H1 (cell line): ENCODE measurements around the gene LHFPL3. TPM values are rescaled to one million over a fixed set of nuclear protein-coding genes. Genes with fewer than 3 reads are reported as not detected.

Experiments
- CBX8 ChIP-seq: fragments of 300-800, 300-1000 bp; sonication (generic); IDR thresholded peaks from 2 replicates; pipeline ENCODE4 v1.7.1; 2016; ENCODE audit warnings: low read depth, low read length, borderline replicate concordance
- RAD21 ChIP-seq, 2 experiments: IDR thresholded peaks in 1 of 2; conservative IDR thresholded peaks in 1 of 2; 2 replicates each; pipeline ENCODE4 v1.6.1; 2011; ENCODE audit warnings: low read depth in 2 of 2, low read length in 2 of 2, improper control_type of control experiment in 1 of 2, inconsistent platforms in 1 of 2, mild to moderate bottlenecking in 1 of 2, moderate library complexity in 1 of 2
- polyA plus RNA-seq, 7 experiments: library from polyadenylated mRNA; depleted of rRNA in 3 of 7; stranded (reverse) in 5 of 7; unstranded in 2 of 7; fragments of >200 nt in 5 of 7; fragments of 200-250 nt in 2 of 7; gene quantifications; 1 replicate in 5 of 7; 2 replicates in 1 of 7; 4 replicates in 1 of 7; pipeline versions ENCODE4 v1.2.1 to v1.2.3, GENCODE V29; 2011 to 2013; ENCODE audit warnings: missing spikeins in 2 of 7, mixed read lengths in 2 of 7
- total RNA-seq: library from RNA; stranded (reverse); fragmentation: NEBNext Ultra II Directional; extraction: Animal tissue kit (Norgen Biotek cat#: 25700); gene quantifications from 2 replicates; pipeline ENCODE4 v1.2.1, GENCODE V29; 2021

The LHFPL3 gene
- total and polyA plus RNA-seq, 2 of the 8 experiments (the other 6 are each of a cell fraction or from before 2014, with no cell fraction given): 0.24 to 0.50 TPM

DNA sequence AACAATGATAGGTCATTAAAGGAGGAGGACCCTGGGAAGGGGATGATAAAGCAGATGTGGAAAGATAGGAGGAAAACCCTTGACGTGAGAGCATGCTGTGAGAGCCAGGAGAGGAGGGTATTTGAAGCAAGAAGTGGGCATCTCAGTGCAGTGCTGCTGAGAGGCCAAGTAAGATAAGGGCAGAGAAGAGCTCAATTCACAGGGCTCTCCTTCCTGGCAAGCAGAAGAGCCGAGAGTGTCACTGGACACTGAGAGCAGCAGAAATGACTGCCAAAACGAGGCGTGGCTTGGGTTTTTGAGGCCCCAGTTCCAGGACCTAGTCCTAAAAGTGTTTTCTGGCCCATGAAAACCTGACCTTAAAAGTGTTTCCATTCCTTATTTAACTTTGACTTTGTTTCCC lies 213.5 kb downstream of the LHFPL3 start (continued):
- no peak for TF ChIP-seq CBX8
- no peak for TF ChIP-seq RAD21 (IDR thresholded peaks at IDR 0.05 in 1 of 2, conservative IDR thresholded peaks at IDR 0.05 in 1 of 2; ENCODE audit: low read depth in 2 of 2, low read length in 2 of 2)
- TF ChIP-seq, all 59 proteins: peak for 0
